ENCODE measurements around the gene MTAP.

MTAP gene

GRCh38 chr9:21967169-21967568 lies 164.7 kb downstream of the MTAP start:
- H3K9me3 ChIP-seq (ENCODE audit: control insufficient read depth, insufficient read depth, low read length) = no peaks in the 10 kb centered on the region
- no peaks in the 10 kb centered on the region for H4K20me1 ChIP-seq (ENCODE audit: control insufficient read depth, insufficient read depth, low read depth, low read length)
- H3K27ac ChIP-seq (ENCODE audit: low read depth, low read length) = no peak overlapping the region
- H3K4me1 ChIP-seq (ENCODE audit: control insufficient read depth, low read length) = no peaks in the 10 kb centered on the region
- H3K27me3 ChIP-seq (ENCODE audit: control insufficient read depth, low read length) = no peaks in the 10 kb centered on the region
- H3K4me2 ChIP-seq (ENCODE audit: low read length) = no peak overlapping the region
- no peaks in the 10 kb centered on the region for H3K9me2 ChIP-seq (replicated peaks; ENCODE audit: control insufficient read depth, low read length)
- TF ChIP-seq EZH2phosphoT487 (IDR thresholded peaks at IDR 0.05; ENCODE audit: borderline replicate concordance, low read length) (no peak), CTCF (IDR thresholded peaks at IDR 0.05; ENCODE audit: low read depth, low read length, poor library complexity, severe bottlenecking) (no peak)
- H3K4me3 ChIP-seq (ENCODE audit: low read length) = no peak overlapping the region
- no peaks in the 10 kb centered on the region for H3K79me2 ChIP-seq (ENCODE audit: control insufficient read depth, low read length)
- no peaks in the 10 kb centered on the region for H3K36me3 ChIP-seq (ENCODE audit: control insufficient read depth, low read length)
- no peaks in the 10 kb centered on the region for H3F3A ChIP-seq (ENCODE audit: control insufficient read depth, insufficient read depth)

GRCh38 chr9:21967702-21968101 lies 165.3 kb downstream of the MTAP start:
- no peak overlapping the region for H3K4me3 ChIP-seq (ENCODE audit: low read length)
- H3K4me1 ChIP-seq (ENCODE audit: control insufficient read depth, low read length) = no peaks in the 10 kb centered on the region
- no peaks in the 10 kb centered on the region for H3K79me2 ChIP-seq (ENCODE audit: control insufficient read depth, low read length)
- no peaks in the 10 kb centered on the region for H3K9me3 ChIP-seq (ENCODE audit: control insufficient read depth, insufficient read depth, low read length)
- no peaks in the 10 kb centered on the region for H4K20me1 ChIP-seq (ENCODE audit: control insufficient read depth, insufficient read depth, low read depth, low read length)
- H3K27me3 ChIP-seq (ENCODE audit: control insufficient read depth, low read length) = no peaks in the 10 kb centered on the region
- no peaks in the 10 kb centered on the region for H3K9me2 ChIP-seq (replicated peaks; ENCODE audit: control insufficient read depth, low read length)
- TF ChIP-seq EZH2phosphoT487 (IDR thresholded peaks at IDR 0.05; ENCODE audit: borderline replicate concordance, low read length) = no peak
- H3K27ac ChIP-seq (ENCODE audit: low read depth, low read length) = no peak overlapping the region
- H3K36me3 ChIP-seq (ENCODE audit: control insufficient read depth, low read length) = no peaks in the 10 kb centered on the region
- no peaks in the 10 kb centered on the region for H3F3A ChIP-seq (ENCODE audit: control insufficient read depth, insufficient read depth)
- H3K4me2 ChIP-seq (ENCODE audit: low read length) = no peak overlapping the region

GRCh38 chr9:21968331-21969010 lies 166.0 kb downstream of the MTAP start:
- no peak overlapping the region for H3K4me3 ChIP-seq (ENCODE audit: low read length)
- no peaks in the 10 kb centered on the region for H3F3A ChIP-seq (ENCODE audit: control insufficient read depth, insufficient read depth)
- no peaks in the 10 kb centered on the region for H3K9me3 ChIP-seq (ENCODE audit: control insufficient read depth, insufficient read depth, low read length)
- H3K9me2 ChIP-seq (replicated peaks; ENCODE audit: control insufficient read depth, low read length) = no peaks in the 10 kb centered on the region
- H3K36me3 ChIP-seq (ENCODE audit: control insufficient read depth, low read length) = no peaks in the 10 kb centered on the region
- TF ChIP-seq CTCF (IDR thresholded peaks at IDR 0.05; ENCODE audit: low read depth, low read length, poor library complexity, severe bottlenecking) (no peak), EZH2phosphoT487 (IDR thresholded peaks at IDR 0.05; ENCODE audit: borderline replicate concordance, low read length) (no peak)
- H3K79me2 ChIP-seq (ENCODE audit: control insufficient read depth, low read length) = no peaks in the 10 kb centered on the region
- H3K27me3 ChIP-seq (ENCODE audit: control insufficient read depth, low read length) = no peaks in the 10 kb centered on the region
- H3K27ac ChIP-seq (ENCODE audit: low read depth, low read length) = no peak overlapping the region
- no peak overlapping the region for H3K4me2 ChIP-seq (ENCODE audit: low read length)
- H4K20me1 ChIP-seq (ENCODE audit: control insufficient read depth, insufficient read depth, low read depth, low read length) = no peaks in the 10 kb centered on the region
- no peaks in the 10 kb centered on the region for H3K4me1 ChIP-seq (ENCODE audit: control insufficient read depth, low read length)

GRCh38 chr9:21969011-21969940 lies 166.8 kb downstream of the MTAP start:
- Histone ChIP-seq H3K4me3 (ENCODE audit: low read length) (no peak overlapping the region), H3K4me1 (ENCODE audit: control insufficient read depth, low read length) (no peaks in the 10 kb centered on the region), H4K20me1 (ENCODE audit: control insufficient read depth, insufficient read depth, low read depth, low read length) (no peaks in the 10 kb centered on the region), H3K9me3 (ENCODE audit: control insufficient read depth, insufficient read depth, low read length) (no peaks in the 10 kb centered on the region), H3K36me3 (ENCODE audit: control insufficient read depth, low read length) (no peaks in the 10 kb centered on the region), H3K27me3 (ENCODE audit: control insufficient read depth, low read length) (no peaks in the 10 kb centered on the region), H3K9me2 (replicated peaks; ENCODE audit: control insufficient read depth, low read length) (no peaks in the 10 kb centered on the region), H3K27ac (ENCODE audit: low read depth, low read length) (no peak overlapping the region), H3F3A (ENCODE audit: control insufficient read depth, insufficient read depth) (no peaks in the 10 kb centered on the region), H3K4me2 (ENCODE audit: low read length) (no peak overlapping the region), H3K79me2 (ENCODE audit: control insufficient read depth, low read length) (no peaks in the 10 kb centered on the region)
- no peak for TF ChIP-seq CTCF (IDR thresholded peaks at IDR 0.05; ENCODE audit: low read depth, low read length, poor library complexity, severe bottlenecking)
- no peak for TF ChIP-seq EZH2phosphoT487 (IDR thresholded peaks at IDR 0.05; ENCODE audit: borderline replicate concordance, low read length)

All from DOHH2 (cell line).